Measurements from ENCODE around the gene CEP85.
"Not testable (repeated sequence)": the region's sequence is repeated elsewhere in the genome, so short reads cannot be mapped to it uniquely, and the experiment has no call there.

CEP85 gene

DNA sequence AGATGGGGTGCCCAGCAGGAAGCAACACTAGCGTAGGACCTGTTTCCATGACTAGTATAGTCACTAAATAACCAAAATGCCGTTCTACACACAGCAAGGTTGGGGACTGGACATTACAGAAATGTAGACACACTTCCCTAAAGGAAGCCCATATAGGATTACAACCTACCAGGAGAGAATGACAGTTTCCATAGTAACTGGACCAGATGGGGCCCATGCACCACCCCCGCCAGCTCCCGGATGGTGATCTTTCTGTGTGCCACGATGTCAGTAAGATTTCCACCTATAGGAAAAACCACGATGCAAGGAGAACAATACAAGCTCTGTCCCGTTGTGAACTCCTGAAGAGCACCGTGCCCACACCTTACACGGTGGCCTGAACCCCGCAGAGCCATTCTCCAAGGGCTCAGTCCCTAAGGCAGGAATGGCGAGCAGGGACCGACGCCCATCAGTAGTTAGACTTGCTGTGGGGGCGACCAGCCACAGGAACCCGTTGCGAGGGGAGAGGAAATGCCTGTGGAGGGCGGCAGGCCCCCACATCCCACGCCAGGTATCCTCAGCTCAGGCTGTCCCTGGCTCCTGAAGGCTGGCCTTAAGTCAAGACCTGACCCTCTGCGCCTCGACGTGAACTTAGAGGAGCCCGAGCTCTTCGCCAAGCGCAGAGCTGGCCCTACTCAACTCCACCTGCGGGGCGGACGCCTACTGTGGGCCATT lies 13.6 kb upstream of the CEP85 start:
- DNase-seq (ENCODE audit: low read depth) = no peak
- H3K4me3 ChIP-seq (ENCODE audit: low read depth, low read length) = no peak overlapping the region
- TF ChIP-seq CTCF (IDR thresholded peaks at IDR 0.05; ENCODE audit: control insufficient read depth, extremely low read depth, insufficient read depth) = no peak

- TF ChIP-seq CTCF (IDR thresholded peaks at IDR 0.05; ENCODE audit: control insufficient read depth, extremely low read depth, insufficient read depth) = no peak
- no peak for DNase-seq (ENCODE audit: low read depth)
- no peak overlapping the region for H3K4me3 ChIP-seq (ENCODE audit: low read depth, low read length)
Observed at GRCh38 chr1:26221094-26221493, 12.9 kb upstream of the CEP85 start.

DNA sequence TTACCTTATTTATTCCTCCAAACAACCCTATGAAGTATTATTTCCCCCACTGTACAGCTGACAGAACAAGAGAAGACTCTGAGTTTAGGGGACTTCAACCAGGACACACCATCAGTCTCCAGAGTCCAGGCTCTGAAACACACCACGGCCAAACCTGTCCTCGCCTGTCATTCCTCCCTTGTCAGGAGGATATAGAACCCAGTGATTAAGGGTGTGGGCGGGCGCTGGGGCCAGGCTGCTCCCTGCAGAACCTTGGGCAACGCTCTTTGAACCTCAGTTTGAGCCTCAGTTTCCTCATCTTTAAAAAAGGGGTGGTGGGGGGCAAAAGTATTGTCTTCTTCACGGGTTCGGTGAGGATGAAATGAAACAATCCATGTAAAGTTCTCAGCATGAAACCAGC lies 9.4 kb upstream of the CEP85 start:
- H3K4me3 ChIP-seq (ENCODE audit: low read depth, low read length) = no peak overlapping the region
- TF ChIP-seq CTCF (IDR thresholded peaks at IDR 0.05; ENCODE audit: control insufficient read depth, extremely low read depth, insufficient read depth) = no peak
- DNase-seq (ENCODE audit: low read depth) = no peak

DNA sequence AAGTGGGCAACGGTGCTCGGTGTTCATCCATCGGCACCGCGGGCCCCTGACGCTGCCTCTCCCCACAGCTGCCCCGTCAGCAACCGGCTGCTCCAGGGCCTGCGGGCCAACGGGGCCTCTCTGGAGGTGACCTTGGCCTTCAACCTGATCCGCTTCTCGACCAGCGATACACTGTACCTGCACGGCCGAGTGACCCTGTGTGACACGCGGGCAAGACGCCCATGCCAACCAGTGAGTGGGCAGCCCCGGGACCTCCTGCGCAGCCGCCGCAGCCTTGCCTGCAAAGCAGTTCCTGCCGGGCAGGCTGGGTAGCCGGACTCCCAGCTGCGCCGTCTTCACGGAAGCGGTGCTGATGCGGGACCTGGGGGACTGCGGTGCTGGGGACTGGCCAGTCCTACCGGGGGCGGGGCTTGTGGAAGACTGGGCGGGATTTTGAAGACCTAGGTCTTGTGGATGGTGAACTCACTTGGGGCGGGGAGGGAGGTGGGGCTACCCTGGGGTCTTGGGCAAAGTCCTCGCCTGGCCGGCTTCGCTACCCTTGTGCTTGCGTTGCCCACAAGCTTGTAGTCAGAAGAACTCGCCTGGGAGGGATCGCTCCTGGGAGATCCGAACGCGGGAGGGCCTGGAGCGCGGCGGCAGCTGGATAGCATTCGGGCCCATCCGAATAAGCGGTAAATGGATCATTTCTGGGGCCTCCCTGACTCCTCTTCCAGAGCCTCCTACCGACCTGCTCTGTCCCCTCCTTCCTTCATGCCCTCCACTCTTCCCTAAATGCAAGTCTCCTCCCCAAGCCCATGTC lies 8.8 kb upstream of the CEP85 start:
- no peak for TF ChIP-seq CTCF (IDR thresholded peaks at IDR 0.05; ENCODE audit: control insufficient read depth, extremely low read depth, insufficient read depth)
- H3K4me3 ChIP-seq (ENCODE audit: low read depth, low read length) = no peak overlapping the region
- DNase-seq (ENCODE audit: low read depth) = no peak

- not testable (repeated sequence) for H3K4me3 ChIP-seq (ENCODE audit: low read depth, low read length); DNase-seq (ENCODE audit: low read depth)
Observed at GRCh38 chr1:26230682-26231081, 3.3 kb upstream of the CEP85 start.

GRCh38 chr1:26234644-26235370 lies 807 bp downstream of the CEP85 start:
- no peak for TF ChIP-seq CTCF (IDR thresholded peaks at IDR 0.05; ENCODE audit: control insufficient read depth, extremely low read depth, insufficient read depth)
- H3K4me3 ChIP-seq (ENCODE audit: low read depth, low read length) = peak overlapping the region; percentile 82
- no peak for DNase-seq (ENCODE audit: low read depth)

Measured in LNCaP clone FGC (cell line).